Neural progenitor cell (in vitro differentiated cells): ENCODE measurements around the gene P2RY6.

Experiments used
- CTCF ChIP-seq: fragments of 200-600 bp; sonication (generic); IDR thresholded peaks from 2 replicates; pipeline ENCODE4 v1.5.1; 2017; ENCODE audit warnings: antibody characterized with exemption, mild to moderate bottlenecking
- EZH2 ChIP-seq: fragments of 200-600 bp; sonication (generic); IDR thresholded peaks from 2 replicates; pipeline ENCODE4 v1.6.1; 2017; ENCODE audit warnings: antibody characterized with exemption, mild to moderate bottlenecking, moderate library complexity

GRCh38 chr11:73295996-73296318 lies 23.8 kb downstream of the P2RY6 start:
- TF ChIP-seq CTCF (no peak), EZH2 (no peak)
